Activated CD8-positive, alpha-beta T cell treated with anti-CD3 and anti-CD28 coated beads, Interleukin-2, amount 10 ng/mL, durations not matched to agents 7 days and 5 days (primary cell): ENCODE data around the gene TMEM37. TPM values are rescaled to one million over a fixed set of nuclear protein-coding genes. Genes with fewer than 3 reads are reported as not detected.

Source experiments
- ATAC-seq: fragments of 150-1000 bp; cut with Tn5 transposase; one replicate; pipeline ENCODE4 v1.10.0; 2021; ENCODE audit warnings: moderate library complexity
- CTCF ChIA-PET: fragments of 350-600 bp; sonication (Branson Sonifier 250); formaldehyde crosslinking; loops from one replicate; lab custom pipeline; 2021; ENCODE audit warnings: antibody characterized with exemption; lab: Charles Lee
- POLR2A ChIA-PET: fragments of 350-600 bp; sonication (Branson Sonifier 250); formaldehyde crosslinking; loops from one replicate; lab custom pipeline; 2021; ENCODE audit warnings: antibody characterized with exemption; lab: Charles Lee
- DNase-seq: peaks from one replicate; pipeline ENCODE4 v3.0.0-alpha.2; 2020
- H3K27ac Mint-ChIP-seq: one replicate; pipeline ENCODE4 v1.8.0; 2021; ENCODE audit warnings: mild to moderate bottlenecking, mixed read lengths
- H3K27me3 Mint-ChIP-seq: one replicate; pipeline ENCODE4 v1.8.0; 2021; ENCODE audit warnings: low read depth, mixed read lengths
- H3K36me3 Mint-ChIP-seq: one replicate; pipeline ENCODE4 v1.8.0; 2021; ENCODE audit warnings: low read depth, mixed read lengths
- H3K4me1 Mint-ChIP-seq: one replicate; pipeline ENCODE4 v1.8.0; 2021; ENCODE audit warnings: low read depth, mixed read lengths
- H3K4me3 Mint-ChIP-seq: one replicate; pipeline ENCODE4 v1.8.0; 2021; ENCODE audit warnings: mild to moderate bottlenecking, mixed read lengths
- H3K9me3 Mint-ChIP-seq: one replicate; pipeline ENCODE4 v1.8.0; 2022; ENCODE audit warnings: mixed read lengths; ENCODE audit not compliant: insufficient read depth
- total RNA-seq, 2 experiments: library from RNA; stranded (reverse); gene quantifications; one replicate each; pipeline ENCODE4 v1.2.3, GENCODE V29; 2021

The TMEM37 gene
- total RNA-seq, 2 experiments from 2014 or later, result not detected

GRCh38 chr2:119438128-119438656 is 6.5 kb downstream of the TMEM37 start:
- H3K9me3 Mint-ChIP-seq, result no peaks in the 10 kb centered on the region
- POLR2A ChIA-PET, result no interaction called here
- CTCF ChIA-PET, result no interaction called here

GRCh38 chr2:119438726-119439284 is 7.2 kb downstream of the TMEM37 start:
- Mint-ChIP-seq H3K9me3 (no peaks in the 10 kb centered on the region), H3K27ac (no peak overlapping the region), H3K4me1 (no peaks in the 10 kb centered on the region), H3K27me3 (peaks cover 7% of the 10 kb centered on the region), H3K36me3 (no peaks in the 10 kb centered on the region), H3K4me3 (no peak overlapping the region)
- no peak for DNase-seq
- no peak for ATAC-seq
- POLR2A ChIA-PET, result no interaction called here
- CTCF ChIA-PET, result no interaction called here

More at GRCh38 chr2:119438128-119438656, 6.5 kb downstream of the TMEM37 start:
- Mint-ChIP-seq H3K4me3 (no peak overlapping the region), H3K4me1 (no peaks in the 10 kb centered on the region), H3K27ac (no peak overlapping the region), H3K36me3 (no peaks in the 10 kb centered on the region), H3K27me3 (peaks cover 11% of the 10 kb centered on the region)
- DNase-seq (no peak), ATAC-seq (no peak)

DNA sequence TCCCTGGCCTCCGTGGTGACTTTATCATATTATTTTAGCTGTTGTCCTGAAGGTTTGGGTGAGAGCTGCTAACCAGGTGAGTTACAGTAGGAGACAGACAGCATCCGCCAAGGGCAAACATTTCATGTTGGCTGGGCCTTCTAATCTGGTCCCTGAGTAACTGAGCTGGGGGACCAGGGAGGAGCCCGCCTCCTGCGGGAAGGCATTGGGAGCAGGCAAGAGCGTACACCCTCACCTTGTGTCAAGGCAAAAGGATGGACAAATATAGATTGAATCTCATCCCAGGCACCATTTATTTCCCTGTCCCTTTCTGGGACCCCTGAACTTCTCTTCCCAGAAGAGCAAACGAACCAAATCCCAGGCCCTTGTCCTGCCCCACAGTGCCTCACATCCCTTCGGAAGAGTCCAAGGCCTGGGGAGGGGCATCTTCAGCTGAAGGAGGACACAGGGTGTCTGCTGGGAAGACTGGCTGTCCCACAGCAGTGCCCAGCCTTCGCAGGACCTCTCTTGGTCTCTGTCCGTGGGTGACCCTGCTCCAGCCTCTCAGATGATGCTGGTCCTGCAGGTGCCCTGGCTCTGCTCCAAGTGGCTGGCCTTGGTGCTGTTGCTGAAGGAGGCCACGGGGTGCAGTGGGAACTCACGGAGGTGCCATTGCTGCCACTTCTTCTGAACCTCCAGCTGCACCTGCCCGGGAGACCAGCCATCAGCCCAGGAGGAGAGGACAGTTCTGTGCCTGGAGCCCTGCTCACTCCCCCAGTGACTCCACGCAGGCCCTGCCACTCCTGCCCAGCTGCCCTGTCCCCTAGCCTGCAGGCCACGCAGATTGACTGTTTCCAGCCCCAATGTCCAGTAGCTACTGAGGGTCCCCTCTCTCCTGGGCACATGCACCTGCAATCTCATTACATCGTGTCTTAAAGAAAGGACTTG is 8.2 kb downstream of the TMEM37 start:
- no peaks in the 10 kb centered on the region for H3K36me3 Mint-ChIP-seq
- H3K27me3 Mint-ChIP-seq, result peaks cover 3% of the 10 kb centered on the region
- ChIA-PET CTCF (interaction anchor here (1.7 kb wide), 1 partner anchor 30 kb away, joined by 3 read pairs; no protein-coding TSS in a partner anchor), POLR2A (no interaction called here)
- DNase-seq (no peak), ATAC-seq (no peak)
- H3K4me1 Mint-ChIP-seq, result no peaks in the 10 kb centered on the region
- no peak overlapping the region for H3K4me3 Mint-ChIP-seq
- no peak overlapping the region for H3K27ac Mint-ChIP-seq
- H3K9me3 Mint-ChIP-seq, result no peaks in the 10 kb centered on the region

GRCh38 chr2:119440501-119440870 is 8.8 kb downstream of the TMEM37 start:
- Mint-ChIP-seq H3K27me3 (peaks cover under 1% of the 10 kb centered on the region), H3K36me3 (no peaks in the 10 kb centered on the region), H3K4me3 (no peak overlapping the region), H3K9me3 (no peaks in the 10 kb centered on the region), H3K4me1 (no peaks in the 10 kb centered on the region), H3K27ac (no peak overlapping the region)
- CTCF ChIA-PET, result interaction anchor here (1.7 kb wide), 1 partner anchor 31 kb away, joined by 3 read pairs; no protein-coding TSS in a partner anchor
- DNase-seq, result no peak
- POLR2A ChIA-PET, result no interaction called here
- ATAC-seq, result no peak

DNA sequence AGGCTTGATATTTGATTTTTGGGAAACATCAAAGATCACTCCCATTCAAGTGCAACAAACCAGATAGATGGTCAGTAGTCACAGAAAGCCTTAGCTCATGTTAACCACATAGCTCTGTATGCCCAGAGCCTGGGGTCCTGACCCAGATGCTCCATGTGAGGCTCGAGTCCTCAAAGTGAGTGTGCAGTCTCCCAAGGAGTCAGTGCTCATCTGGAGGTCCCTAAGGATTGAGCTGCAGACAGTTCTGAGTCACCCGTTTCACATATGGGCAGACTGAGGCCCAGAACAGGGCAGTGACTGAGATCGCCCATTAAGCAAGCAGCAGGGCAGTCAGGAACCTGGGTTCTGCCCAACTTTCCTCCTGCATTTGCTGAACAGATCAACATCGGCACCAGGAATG is 9.2 kb downstream of the TMEM37 start:
- POLR2A ChIA-PET, result no interaction called here
- DNase-seq (no peak), ATAC-seq (no peak)
- CTCF ChIA-PET, result interaction anchor here (1.7 kb wide), 1 partner anchor 31 kb away, joined by 3 read pairs; no protein-coding TSS in a partner anchor
- H3K27me3 Mint-ChIP-seq, result no peaks in the 10 kb centered on the region
- H3K4me3 Mint-ChIP-seq, result no peak overlapping the region
- no peaks in the 10 kb centered on the region for H3K36me3 Mint-ChIP-seq
- H3K27ac Mint-ChIP-seq, result no peak overlapping the region
- H3K9me3 Mint-ChIP-seq, result no peaks in the 10 kb centered on the region
- no peaks in the 10 kb centered on the region for H3K4me1 Mint-ChIP-seq

- ChIA-PET CTCF (interaction anchor here (1.7 kb wide), 1 partner anchor 32 kb away, joined by 3 read pairs; no protein-coding TSS in a partner anchor), POLR2A (no interaction called here)
- ATAC-seq, result no peak
- Mint-ChIP-seq H3K36me3 (no peaks in the 10 kb centered on the region), H3K27me3 (no peaks in the 10 kb centered on the region), H3K4me1 (no peaks in the 10 kb centered on the region), H3K27ac (no peak overlapping the region), H3K4me3 (no peak overlapping the region), H3K9me3 (no peaks in the 10 kb centered on the region)
- no peak for DNase-seq
Measured at GRCh38 chr2:119441376-119442225, 9.9 kb downstream of the TMEM37 start.

GRCh38 chr2:119442226-119442619 is 10.6 kb downstream of the TMEM37 start:
- ChIA-PET POLR2A (no interaction called here), CTCF (no interaction called here)
- Mint-ChIP-seq H3K36me3 (no peaks in the 10 kb centered on the region), H3K27ac (no peak overlapping the region), H3K4me3 (no peak overlapping the region), H3K4me1 (no peaks in the 10 kb centered on the region), H3K27me3 (no peaks in the 10 kb centered on the region), H3K9me3 (no peaks in the 10 kb centered on the region)
- no peak for ATAC-seq
- no peak for DNase-seq

DNA sequence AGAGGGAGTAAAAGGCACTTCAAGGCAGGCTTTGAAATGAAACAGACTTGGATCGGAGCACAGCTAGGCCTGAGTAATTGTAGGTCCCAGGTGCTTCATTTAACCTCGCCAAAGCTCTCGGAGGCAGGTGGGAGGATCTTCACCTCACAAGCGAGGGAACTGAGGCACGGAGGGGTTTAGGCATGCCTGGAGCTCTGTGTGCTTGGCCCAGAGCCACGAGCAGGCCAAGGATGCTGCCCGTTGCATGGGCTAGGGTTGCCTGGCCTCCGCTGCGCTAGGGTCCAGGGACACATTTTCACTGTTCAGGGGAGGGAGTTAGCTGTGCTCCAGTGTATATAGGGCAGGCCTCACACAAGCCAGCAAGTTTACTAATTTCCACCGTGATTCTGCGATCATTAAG is 11.2 kb downstream of the TMEM37 start:
- no peaks in the 10 kb centered on the region for H3K9me3 Mint-ChIP-seq
- DNase-seq (no peak), ATAC-seq (no peak)
- H3K36me3 Mint-ChIP-seq, result no peaks in the 10 kb centered on the region
- ChIA-PET CTCF (no interaction called here), POLR2A (no interaction called here)
- H3K4me3 Mint-ChIP-seq, result no peak overlapping the region
- no peaks in the 10 kb centered on the region for H3K4me1 Mint-ChIP-seq
- no peak overlapping the region for H3K27ac Mint-ChIP-seq
- no peaks in the 10 kb centered on the region for H3K27me3 Mint-ChIP-seq

DNA sequence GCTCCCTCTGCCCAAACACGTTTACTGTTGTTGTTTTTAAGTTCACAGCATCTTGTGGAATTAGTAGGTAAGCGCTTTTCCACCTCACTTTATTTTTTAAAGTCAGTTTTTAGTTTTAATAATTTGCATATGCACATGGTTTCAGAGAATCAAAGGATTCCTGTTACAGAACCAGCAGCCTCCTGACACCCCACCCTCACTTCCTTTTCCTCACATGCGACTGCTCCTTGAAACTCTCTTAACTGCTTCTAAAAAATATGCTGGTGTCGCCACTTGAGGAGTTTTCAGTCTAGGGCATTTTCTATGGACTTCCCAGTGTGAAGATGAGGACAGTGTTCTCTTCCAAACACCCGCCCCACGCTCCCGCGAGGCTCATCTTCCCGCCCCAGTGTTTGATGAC is 14.4 kb downstream of the TMEM37 start:
- CTCF ChIA-PET, result no interaction called here
- H3K4me3 Mint-ChIP-seq, result no peak overlapping the region
- DNase-seq, result no peak
- no peak overlapping the region for H3K27ac Mint-ChIP-seq
- no peaks in the 10 kb centered on the region for H3K27me3 Mint-ChIP-seq
- no peak for ATAC-seq
- H3K9me3 Mint-ChIP-seq, result no peaks in the 10 kb centered on the region
- POLR2A ChIA-PET, result no interaction called here
- no peaks in the 10 kb centered on the region for H3K4me1 Mint-ChIP-seq
- no peaks in the 10 kb centered on the region for H3K36me3 Mint-ChIP-seq

GRCh38 chr2:119448427-119449141 is 16.9 kb downstream of the TMEM37 start:
- ChIA-PET CTCF (no interaction called here), POLR2A (no interaction called here)
- no peaks in the 10 kb centered on the region for H3K36me3 Mint-ChIP-seq
- DNase-seq, result no peak
- H3K4me3 Mint-ChIP-seq, result no peak overlapping the region
- no peaks in the 10 kb centered on the region for H3K4me1 Mint-ChIP-seq
- H3K9me3 Mint-ChIP-seq, result no peaks in the 10 kb centered on the region
- no peak overlapping the region for H3K27ac Mint-ChIP-seq
- peaks cover 2% of the 10 kb centered on the region for H3K27me3 Mint-ChIP-seq
- ATAC-seq, result no peak

GRCh38 chr2:119449521-119449920 is 17.9 kb downstream of the TMEM37 start:
- H3K4me1 Mint-ChIP-seq, result no peaks in the 10 kb centered on the region
- ATAC-seq (no peak), DNase-seq (no peak)
- no peaks in the 10 kb centered on the region for H3K9me3 Mint-ChIP-seq
- CTCF ChIA-PET, result no interaction called here
- POLR2A ChIA-PET, result no interaction called here
- no peak overlapping the region for H3K4me3 Mint-ChIP-seq
- no peak overlapping the region for H3K27ac Mint-ChIP-seq
- peaks cover 3% of the 10 kb centered on the region for H3K27me3 Mint-ChIP-seq
- no peaks in the 10 kb centered on the region for H3K36me3 Mint-ChIP-seq
